ENCODE data around the gene IRAK2.
"Not testable (repeated sequence)": the region's sequence is repeated elsewhere in the genome, so short reads cannot be mapped to it uniquely, and the experiment has no call there.

IRAK2 gene

DNA sequence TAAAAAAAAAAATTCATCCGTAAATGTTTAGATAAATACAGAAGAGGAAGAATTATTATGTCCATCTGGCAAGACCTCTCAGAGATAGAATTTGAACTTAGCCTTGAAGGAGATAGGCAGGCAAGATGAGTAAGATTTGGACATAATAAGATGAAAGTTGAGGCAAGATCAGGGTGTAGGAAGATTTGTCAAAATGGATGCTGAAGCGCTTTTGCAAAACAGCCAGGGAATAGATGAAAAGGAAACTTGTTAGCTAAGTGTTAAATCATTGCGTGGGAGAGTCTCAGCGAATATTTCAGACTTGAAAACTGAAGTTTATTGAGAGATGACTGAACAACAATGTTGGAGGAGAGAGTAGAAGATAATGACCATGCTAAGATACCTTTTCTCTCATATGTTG, 42.0 kb upstream of the IRAK2 start:
- no peak for DNase-seq (ENCODE audit: low read depth)
- H3K4me3 ChIP-seq (ENCODE audit: low read length) = no peak overlapping the region
- TF ChIP-seq, protein P1, sequence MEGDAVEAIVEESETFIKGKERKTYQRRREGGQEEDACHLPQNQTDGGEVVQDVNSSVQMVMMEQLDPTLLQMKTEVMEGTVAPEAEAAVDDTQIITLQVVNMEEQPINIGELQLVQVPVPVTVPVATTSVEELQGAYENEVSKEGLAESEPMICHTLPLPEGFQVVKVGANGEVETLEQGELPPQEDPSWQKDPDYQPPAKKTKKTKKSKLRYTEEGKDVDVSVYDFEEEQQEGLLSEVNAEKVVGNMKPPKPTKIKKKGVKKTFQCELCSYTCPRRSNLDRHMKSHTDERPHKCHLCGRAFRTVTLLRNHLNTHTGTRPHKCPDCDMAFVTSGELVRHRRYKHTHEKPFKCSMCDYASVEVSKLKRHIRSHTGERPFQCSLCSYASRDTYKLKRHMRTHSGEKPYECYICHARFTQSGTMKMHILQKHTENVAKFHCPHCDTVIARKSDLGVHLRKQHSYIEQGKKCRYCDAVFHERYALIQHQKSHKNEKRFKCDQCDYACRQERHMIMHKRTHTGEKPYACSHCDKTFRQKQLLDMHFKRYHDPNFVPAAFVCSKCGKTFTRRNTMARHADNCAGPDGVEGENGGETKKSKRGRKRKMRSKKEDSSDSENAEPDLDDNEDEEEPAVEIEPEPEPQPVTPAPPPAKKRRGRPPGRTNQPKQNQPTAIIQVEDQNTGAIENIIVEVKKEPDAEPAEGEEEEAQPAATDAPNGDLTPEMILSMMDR (conservative IDR thresholded peaks at IDR 0.05; ENCODE audit: low read depth, low read length) = no peak

DNA sequence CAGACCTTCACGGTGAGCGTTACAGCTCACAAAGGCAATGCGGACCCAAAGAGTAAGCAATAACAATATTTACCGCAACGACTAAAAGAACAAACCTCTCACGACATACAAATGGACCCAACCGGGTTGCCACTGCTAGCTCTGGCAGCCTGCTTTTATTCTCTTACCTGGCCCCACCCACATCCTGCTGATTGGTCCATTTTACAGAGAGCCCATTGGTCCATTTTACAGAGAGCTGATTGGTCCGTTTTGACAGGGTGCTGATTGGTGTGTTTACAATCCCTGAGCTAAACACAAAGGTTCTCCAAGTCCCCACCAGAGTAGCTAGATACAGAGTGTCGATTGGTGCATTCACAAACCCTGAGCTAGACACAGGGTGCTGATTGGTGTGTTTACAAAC, 28.8 kb upstream of the IRAK2 start:
- DNase-seq (ENCODE audit: low read depth); H3K4me3 ChIP-seq (ENCODE audit: low read length): not testable (repeated sequence)

DNA sequence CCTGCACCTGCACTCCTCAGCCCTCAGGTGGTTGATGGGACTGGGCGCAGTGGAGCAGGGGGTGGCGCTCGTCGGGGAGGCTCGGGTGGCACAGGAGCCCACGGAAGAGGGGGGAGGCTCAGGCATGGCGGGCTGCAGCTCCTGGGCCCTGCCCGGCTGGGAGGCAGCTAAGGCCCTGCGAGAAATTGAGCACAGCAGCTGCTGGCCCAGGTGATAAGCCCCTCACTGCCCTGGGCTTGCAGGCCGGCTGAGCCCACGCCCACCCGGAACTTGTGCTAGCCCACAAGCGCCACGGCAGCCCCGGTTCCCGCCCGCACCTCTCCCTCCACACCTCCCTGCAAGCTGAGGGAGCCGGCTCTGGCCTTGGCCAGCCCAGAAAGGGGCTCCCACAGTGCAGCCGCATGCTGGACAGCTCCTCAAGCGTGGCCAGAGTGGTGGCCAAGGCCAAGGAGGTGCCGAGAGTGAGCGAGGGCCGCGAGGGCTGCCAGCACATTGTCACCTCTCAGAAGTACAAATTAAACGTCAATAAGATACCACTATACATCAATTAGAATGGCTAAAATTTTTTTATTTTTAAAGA, 28.2 kb upstream of the IRAK2 start:
- no peak for DNase-seq (ENCODE audit: low read depth)

DNA sequence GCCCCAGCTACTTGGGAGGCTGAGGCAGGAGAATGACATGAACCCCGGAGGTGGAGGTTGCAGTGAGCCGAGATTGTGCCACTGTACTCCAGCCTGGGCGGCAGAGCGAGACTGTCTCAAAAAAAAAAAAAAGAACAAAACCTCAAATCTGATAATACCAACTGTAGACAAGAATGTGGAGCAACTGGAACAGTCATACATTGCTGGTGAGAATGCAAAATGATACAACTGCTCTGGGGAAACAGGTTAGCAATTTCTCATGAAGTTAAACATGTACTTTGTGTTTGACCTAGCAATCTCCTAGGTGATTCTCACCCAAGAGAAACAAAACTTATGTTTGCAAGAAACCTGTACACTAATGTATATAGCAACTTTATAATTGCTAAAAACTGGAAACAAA, 27.5 kb upstream of the IRAK2 start:
- no peak for DNase-seq (ENCODE audit: low read depth)
- no peak overlapping the region for H3K4me3 ChIP-seq (ENCODE audit: low read length)
- TF ChIP-seq, protein P1 (conservative IDR thresholded peaks at IDR 0.05; ENCODE audit: low read depth, low read length) = no peak

More for the DNA sequence above, 28.2 kb upstream of the IRAK2 start:
- TF ChIP-seq, protein P1 (conservative IDR thresholded peaks at IDR 0.05; ENCODE audit: low read depth, low read length) = no peak
- H3K4me3 ChIP-seq (ENCODE audit: low read length) = no peak overlapping the region

DNA sequence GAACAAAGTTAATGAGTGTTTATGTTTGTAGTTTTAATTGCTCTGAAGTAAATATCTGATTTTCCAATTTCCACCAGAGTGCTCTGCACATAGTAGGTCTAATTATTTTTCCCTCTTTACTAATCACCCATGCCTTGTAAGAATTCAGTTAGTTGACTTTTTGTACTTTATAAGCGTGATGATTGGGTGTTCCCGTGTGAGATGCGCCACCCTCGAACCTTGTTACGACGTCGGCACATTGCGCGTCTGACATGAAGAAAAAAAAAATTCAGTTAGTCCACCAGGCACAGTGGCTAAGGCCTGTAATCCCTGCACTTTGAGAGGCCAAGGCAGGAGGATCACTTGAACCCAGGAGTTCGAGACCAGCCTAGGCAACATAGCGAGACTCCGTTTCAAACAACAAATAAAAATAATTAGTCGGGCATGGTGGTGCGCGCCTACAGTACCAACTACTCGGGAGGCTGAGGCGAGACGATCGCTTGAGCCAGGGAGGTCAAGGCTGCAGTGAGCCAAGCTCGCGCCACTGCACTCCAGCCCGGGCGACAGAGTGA, 23.6 kb upstream of the IRAK2 start:
- H3K4me3 ChIP-seq (ENCODE audit: low read length) = peak overlapping the region; percentile 68
- DNase-seq (ENCODE audit: low read depth) = no peak
- TF ChIP-seq, protein P1 (conservative IDR thresholded peaks at IDR 0.05; ENCODE audit: low read depth, low read length) = no peak

DNA sequence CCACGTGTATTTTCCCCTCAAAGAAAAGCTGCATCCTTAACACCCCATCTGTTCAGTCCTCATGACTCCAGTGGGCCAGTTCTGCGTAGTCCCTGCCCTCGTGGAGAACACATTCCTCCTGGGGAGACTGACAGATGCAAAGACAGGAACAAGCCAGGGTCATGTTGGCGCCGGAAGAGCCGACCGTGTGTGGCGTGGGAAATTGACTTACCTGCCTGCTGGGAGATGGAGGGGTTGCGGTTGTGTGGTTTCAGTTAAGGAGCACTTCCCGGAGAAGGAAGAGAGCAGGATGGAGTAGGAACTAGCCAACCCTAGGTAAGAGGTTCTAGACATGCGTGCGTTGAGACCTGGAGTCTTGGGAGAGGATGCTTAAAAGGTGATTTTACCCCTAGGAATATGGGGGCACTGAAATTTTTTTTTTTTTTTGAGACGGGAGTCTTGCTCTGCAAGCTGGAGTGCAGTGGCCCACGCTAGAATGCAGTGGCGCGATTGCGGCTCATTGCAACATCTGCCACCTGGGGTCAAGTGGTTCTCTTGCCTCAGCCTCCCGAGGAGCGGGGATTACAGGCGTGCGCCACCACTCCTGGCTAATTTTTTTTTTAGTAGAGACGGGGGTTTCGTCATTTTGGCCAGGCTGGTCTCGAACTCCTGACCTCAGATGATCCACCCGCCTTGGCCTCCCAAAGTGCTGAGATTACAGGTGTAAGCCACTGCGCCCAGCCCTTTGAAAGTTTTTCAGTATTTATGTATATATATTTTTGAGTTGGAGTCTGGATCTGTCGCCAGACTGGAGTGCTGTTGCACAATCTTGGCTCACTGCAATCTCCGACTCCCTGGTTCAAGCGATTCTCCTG, 21.8 kb upstream of the IRAK2 start:
- no peak for DNase-seq (ENCODE audit: low read depth)
- TF ChIP-seq, protein P1 (conservative IDR thresholded peaks at IDR 0.05; ENCODE audit: low read depth, low read length) = no peak
- H3K4me3 ChIP-seq (ENCODE audit: low read length) = peak overlapping the region; percentile 68

DNA sequence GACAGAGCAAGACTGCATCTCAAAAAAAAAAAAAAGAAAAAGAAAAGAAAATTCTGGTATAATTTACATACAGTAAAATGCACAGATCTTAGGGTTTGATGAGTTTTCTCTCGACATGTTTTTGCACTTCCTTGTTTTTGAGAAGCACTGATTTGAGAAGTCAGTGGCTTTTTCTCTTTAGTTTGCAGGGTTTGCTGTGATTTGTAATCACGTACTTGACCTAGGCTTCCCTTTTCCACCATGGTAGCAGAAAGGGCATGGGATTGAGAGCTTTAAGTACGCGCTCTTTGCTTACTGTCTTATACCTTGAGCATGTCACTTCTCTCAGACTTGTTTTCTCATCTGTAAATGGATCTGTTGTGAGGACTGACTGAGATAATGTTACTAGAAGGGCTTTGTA, 19.0 kb upstream of the IRAK2 start:
- DNase-seq (ENCODE audit: low read depth) = no peak
- TF ChIP-seq, protein P1 (conservative IDR thresholded peaks at IDR 0.05; ENCODE audit: low read depth, low read length) = no peak

More for the DNA sequence above, 19.0 kb upstream of the IRAK2 start:
- H3K4me3 ChIP-seq (ENCODE audit: low read length) = no peak overlapping the region
